ENCODE results near the gene MANSC1.

MANSC1 gene

GRCh38 chr12:12349711-12350665 lies at the start of gene MANSC1:
Gene MANSC1, minus strand, starts transcription at chr12:12350242. Its CDS starts 6,928 bp downstream, at chr12:12343314.
- peaks cover 55 to 66% of the 10 kb centered on the region in 2 experiments for H3K4me1 ChIP-seq (ENCODE audit: control insufficient read depth in 1 of 2, insufficient read depth in 1 of 2, low read depth in 1 of 2, low read length in 1 of 2)
- peak within 1 kb of the TSS; percentile 70 to 75 for H3K4me3 ChIP-seq (ENCODE audit: low read depth in 1 of 2, low read length in 1 of 2)
- no peaks in the 10 kb centered on the region for H3K9me3 ChIP-seq
- peaks cover 5% of the 10 kb centered on the region for H3K36me3 ChIP-seq
- TF ChIP-seq CTCF (IDR thresholded peaks at IDR 0.05) = peak; percentile 69
- peak within 1 kb of the TSS; percentile 95 for H3K27ac ChIP-seq
- H3K27me3 ChIP-seq = no peaks in the 10 kb centered on the region

GRCh38 chr12:12399161-12399560 lies 49.1 kb upstream of the MANSC1 start:
- Histone ChIP-seq H3K27ac (no peak overlapping the region), H3K27me3 (no peaks in the 10 kb centered on the region), H3K9me3 (no peaks in the 10 kb centered on the region), H3K36me3 (peaks cover 4% of the 10 kb centered on the region), H3K4me3 (ENCODE audit: low read depth in 1 of 2, low read length in 1 of 2) (no peak overlapping the region), H3K4me1 (ENCODE audit: control insufficient read depth in 1 of 2, insufficient read depth in 1 of 2, low read depth in 1 of 2, low read length in 1 of 2) (peaks cover 27 to 32% of the 10 kb centered on the region in 2 experiments)
- TF ChIP-seq CTCF (IDR thresholded peaks at IDR 0.05) = no peak

GRCh38 chr12:12398026-12398859 lies 48.2 kb upstream of the MANSC1 start:
- Histone ChIP-seq H3K9me3 (no peaks in the 10 kb centered on the region), H3K4me3 (ENCODE audit: low read depth in 1 of 2, low read length in 1 of 2) (no peak overlapping the region), H3K27ac (no peak overlapping the region), H3K36me3 (peaks cover 4% of the 10 kb centered on the region), H3K4me1 (ENCODE audit: control insufficient read depth in 1 of 2, insufficient read depth in 1 of 2, low read depth in 1 of 2, low read length in 1 of 2) (peaks cover 19 to 23% of the 10 kb centered on the region in 2 experiments), H3K27me3 (no peaks in the 10 kb centered on the region)
- no peak for TF ChIP-seq CTCF (IDR thresholded peaks at IDR 0.05)

GRCh38 chr12:12397184-12397583 lies 47.1 kb upstream of the MANSC1 start:
- H3K4me1 ChIP-seq (ENCODE audit: control insufficient read depth in 1 of 2, insufficient read depth in 1 of 2, low read depth in 1 of 2, low read length in 1 of 2) = peaks cover 9 to 13% of the 10 kb centered on the region in 2 experiments
- no peak for TF ChIP-seq CTCF (IDR thresholded peaks at IDR 0.05)
- H3K27ac ChIP-seq = no peak overlapping the region
- no peak overlapping the region for H3K4me3 ChIP-seq (ENCODE audit: low read depth in 1 of 2, low read length in 1 of 2)
- H3K27me3 ChIP-seq = no peaks in the 10 kb centered on the region
- peaks cover 4% of the 10 kb centered on the region for H3K36me3 ChIP-seq
- no peaks in the 10 kb centered on the region for H3K9me3 ChIP-seq

GRCh38 chr12:12396694-12397093 lies 46.7 kb upstream of the MANSC1 start:
- Histone ChIP-seq H3K4me3 (ENCODE audit: low read depth in 1 of 2, low read length in 1 of 2) (no peak overlapping the region), H3K4me1 (ENCODE audit: control insufficient read depth in 1 of 2, insufficient read depth in 1 of 2, low read depth in 1 of 2, low read length in 1 of 2) (peaks cover 6 to 10% of the 10 kb centered on the region in 2 experiments), H3K27ac (no peak overlapping the region), H3K36me3 (peaks cover 4% of the 10 kb centered on the region), H3K27me3 (no peaks in the 10 kb centered on the region), H3K9me3 (no peaks in the 10 kb centered on the region)
- TF ChIP-seq CTCF (IDR thresholded peaks at IDR 0.05) = no peak
